ENCODE data around the gene CYP1B1. TPM values are rescaled to one million over a fixed set of nuclear protein-coding genes. Genes with fewer than 3 reads are reported as not detected.
A peak's percentile ranks its signal among the peaks of the same experiment; 100 is the strongest.

The CYP1B1 gene
- total RNA-seq, 3 donors from 2014 or later, result 1.6 to 15.0 (median 13.8) TPM

DNA sequence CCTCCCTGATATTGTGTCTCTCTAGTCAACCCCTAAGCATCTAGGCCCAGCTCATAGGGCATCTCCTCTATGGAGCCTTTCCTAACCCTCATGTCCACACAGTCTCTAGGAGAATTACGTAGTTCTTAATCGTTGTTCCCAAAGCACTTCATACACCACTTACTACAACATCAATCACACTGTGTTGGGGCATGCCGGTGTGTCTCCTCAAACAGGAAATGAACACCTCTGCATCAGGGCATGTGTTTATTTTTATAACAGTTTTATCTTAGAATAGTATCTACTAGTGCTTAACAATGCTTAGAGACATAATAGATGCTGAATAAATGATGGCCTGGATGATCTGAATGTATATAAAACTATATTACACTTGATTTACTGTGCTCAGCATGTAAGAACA is 19.7 kb downstream of the CYP1B1 start:
- H3K4me3 ChIP-seq, result no peak overlapping the region
- TF ChIP-seq CTCF (IDR thresholded peaks at IDR 0.05), result no peak
- H3K9me3 ChIP-seq, result no peaks in the 10 kb centered on the region
- no peaks in the 10 kb centered on the region for H3K36me3 ChIP-seq (ENCODE audit: low read depth)
- intact Hi-C loops (cut with DNase I, micrococcal nuclease), result no loop called here
- H3K4me1 ChIP-seq (ENCODE audit: low read depth), result no peaks in the 10 kb centered on the region
- DNase-seq, result no peak
- no peak for ATAC-seq

DNA sequence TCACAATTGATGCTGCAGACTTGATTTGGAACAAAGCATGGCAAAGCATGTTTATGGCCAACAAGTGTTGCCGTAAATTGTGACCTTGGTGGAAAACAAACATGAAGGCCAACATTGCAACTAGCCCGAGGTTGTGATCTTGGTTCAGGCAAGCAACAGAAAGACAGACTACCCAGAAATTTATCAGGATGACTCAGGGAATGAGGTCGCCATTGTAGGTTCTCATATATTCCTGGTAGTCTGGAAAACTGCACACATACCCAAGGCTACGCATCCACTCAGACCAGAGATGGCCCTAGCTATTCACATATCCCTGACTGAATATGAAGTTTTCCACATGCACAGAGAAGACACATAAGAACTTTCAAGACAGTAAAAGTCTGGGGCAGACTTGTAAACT is 30.1 kb downstream of the CYP1B1 start:
- no peaks in the 10 kb centered on the region for H3K4me1 ChIP-seq (ENCODE audit: low read depth)
- no peaks in the 10 kb centered on the region for H3K36me3 ChIP-seq (ENCODE audit: low read depth)
- intact Hi-C loops (cut with DNase I, micrococcal nuclease), result no loop called here
- no peak overlapping the region for H3K4me3 ChIP-seq
- no peak for ATAC-seq
- no peak for DNase-seq
- no peak for TF ChIP-seq CTCF (IDR thresholded peaks at IDR 0.05)
- no peaks in the 10 kb centered on the region for H3K9me3 ChIP-seq

DNA sequence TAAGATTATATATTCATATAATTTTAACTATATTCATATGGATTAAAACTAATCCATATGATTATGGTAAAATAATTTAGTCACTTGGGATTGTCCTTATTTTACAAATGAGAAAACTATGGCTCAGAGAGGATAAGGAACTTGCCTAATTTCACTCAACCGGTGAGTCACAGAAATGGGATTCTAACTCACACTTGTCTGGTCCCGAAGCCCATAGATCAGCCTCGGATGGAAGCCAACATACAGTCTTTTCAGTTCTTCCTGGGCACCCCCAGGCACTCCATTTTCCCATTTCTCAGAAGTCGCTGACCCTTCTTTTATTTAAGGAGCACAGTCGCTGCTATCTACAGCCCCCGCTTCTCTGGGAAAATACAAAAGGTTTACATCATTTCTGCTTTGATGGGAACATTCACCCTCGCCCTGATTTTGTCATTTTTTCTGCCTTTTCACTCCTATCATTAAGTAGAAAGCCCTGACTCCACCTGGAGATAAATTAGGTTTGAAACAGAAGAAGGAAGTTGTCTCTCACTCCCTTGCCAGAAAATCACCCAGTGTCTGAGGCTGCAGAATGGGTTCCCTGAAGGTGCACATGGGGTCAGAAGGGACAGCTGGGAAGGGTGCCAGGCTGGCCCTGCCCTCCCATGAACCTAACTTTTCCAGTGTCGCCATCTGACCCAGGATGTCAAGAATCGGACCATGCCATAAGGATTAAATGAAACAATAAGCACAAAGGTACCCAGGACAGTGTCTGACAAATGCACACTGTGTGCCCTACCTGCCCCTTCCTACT is 36.6 kb downstream of the CYP1B1 start:
- Histone ChIP-seq H3K4me1 (ENCODE audit: low read depth) (no peaks in the 10 kb centered on the region), H3K36me3 (ENCODE audit: low read depth) (no peaks in the 10 kb centered on the region), H3K4me3 (no peak overlapping the region), H3K9me3 (no peaks in the 10 kb centered on the region)
- DNase-seq (no peak), ATAC-seq (no peak)
- intact Hi-C loops (cut with DNase I, micrococcal nuclease), result no loop called here
- no peak for TF ChIP-seq CTCF (IDR thresholded peaks at IDR 0.05)

DNA sequence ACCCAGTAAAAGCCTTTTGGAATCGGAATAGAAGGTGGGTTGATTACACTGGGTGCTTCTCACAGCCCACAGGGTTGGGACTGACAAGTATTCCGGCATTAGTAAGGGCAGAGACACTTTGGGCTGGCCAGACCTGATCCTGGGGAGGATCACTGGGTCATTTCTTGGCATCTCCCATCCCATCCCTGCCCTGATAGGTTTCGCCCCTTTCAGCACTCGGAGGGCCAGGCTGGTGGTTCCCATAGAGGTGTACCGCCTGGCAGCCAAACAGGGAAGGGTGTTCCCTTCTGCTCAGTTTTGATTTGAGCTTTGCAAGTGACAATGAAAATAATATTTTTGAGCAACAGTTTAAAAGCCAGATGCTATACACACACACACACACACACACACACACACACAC is 37.3 kb downstream of the CYP1B1 start:
- intact Hi-C loops (cut with DNase I, micrococcal nuclease), result no loop called here
- H3K36me3 ChIP-seq (ENCODE audit: low read depth), result no peaks in the 10 kb centered on the region
- TF ChIP-seq CTCF (IDR thresholded peaks at IDR 0.05), result no peak
- H3K4me1 ChIP-seq (ENCODE audit: low read depth), result no peaks in the 10 kb centered on the region
- ATAC-seq, result no peak
- no peaks in the 10 kb centered on the region for H3K9me3 ChIP-seq
- H3K4me3 ChIP-seq, result no peak overlapping the region
- no peak for DNase-seq

DNA sequence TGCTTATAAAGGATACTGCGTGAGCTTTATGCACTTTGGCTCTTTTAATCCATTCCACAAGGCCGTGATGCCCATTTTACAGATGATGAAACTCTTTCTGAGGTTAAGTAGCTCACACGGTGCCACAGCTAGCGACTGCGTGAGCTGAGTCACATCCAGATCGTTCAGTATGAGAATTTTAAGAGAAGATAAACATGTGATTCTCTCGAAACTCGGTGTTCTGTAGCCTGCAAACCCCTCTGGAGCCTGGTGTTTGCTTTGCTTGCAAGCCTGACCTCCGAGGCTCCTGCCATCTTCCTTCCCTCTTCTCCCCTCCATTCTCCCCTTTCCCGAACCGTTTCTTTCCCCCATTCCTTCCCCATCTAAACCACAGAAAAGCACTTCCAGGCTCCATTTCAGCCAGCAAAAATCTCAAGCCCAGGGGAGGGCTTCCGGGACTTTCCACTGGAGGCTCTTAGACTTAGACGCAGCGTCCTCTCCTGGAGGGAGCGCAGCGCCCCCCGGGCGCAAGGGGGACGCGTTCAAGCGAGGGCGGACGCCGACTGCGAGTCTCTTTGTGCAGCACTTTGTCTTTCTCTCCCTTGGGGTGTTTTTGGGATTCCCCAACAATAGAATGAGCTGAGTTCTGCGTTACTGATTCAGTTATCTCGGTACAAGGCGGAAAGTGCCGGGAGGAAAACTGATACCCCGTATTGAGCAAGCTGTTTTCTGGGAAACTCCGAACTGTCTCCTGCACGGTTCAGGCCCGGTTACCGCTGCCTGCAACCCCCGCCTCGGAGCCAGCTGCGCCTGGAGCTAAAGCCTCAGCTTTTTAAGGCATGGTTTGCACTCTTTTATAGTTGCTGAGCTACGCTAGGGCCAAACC is 38.0 kb downstream of the CYP1B1 start:
- Histone ChIP-seq H3K9me3 (no peaks in the 10 kb centered on the region), H3K4me3 (no peak overlapping the region), H3K4me1 (ENCODE audit: low read depth) (no peaks in the 10 kb centered on the region), H3K36me3 (ENCODE audit: low read depth) (no peaks in the 10 kb centered on the region)
- TF ChIP-seq CTCF (IDR thresholded peaks at IDR 0.05), result no peak
- intact Hi-C loops (cut with DNase I, micrococcal nuclease), result no loop called here
- peak; percentile 19 for ATAC-seq
- peak in 1 of 3 donors; percentile 17 for DNase-seq
